HG02870 (cell line): ENCODE results near the gene HEXD.
"Not testable (repeated sequence)": the region's sequence is repeated elsewhere in the genome, so short reads cannot be mapped to it uniquely, and the experiment has no call there.

Experiments
- ATAC-seq: cut with Tn5 transposase; IDR thresholded peaks from one replicate; pipeline ENCODE4 v1.9.1; 2021; ENCODE audit warnings: mild to moderate bottlenecking, moderate library complexity; ENCODE audit not compliant: unreplicated experiment

Gene HEXD

DNA sequence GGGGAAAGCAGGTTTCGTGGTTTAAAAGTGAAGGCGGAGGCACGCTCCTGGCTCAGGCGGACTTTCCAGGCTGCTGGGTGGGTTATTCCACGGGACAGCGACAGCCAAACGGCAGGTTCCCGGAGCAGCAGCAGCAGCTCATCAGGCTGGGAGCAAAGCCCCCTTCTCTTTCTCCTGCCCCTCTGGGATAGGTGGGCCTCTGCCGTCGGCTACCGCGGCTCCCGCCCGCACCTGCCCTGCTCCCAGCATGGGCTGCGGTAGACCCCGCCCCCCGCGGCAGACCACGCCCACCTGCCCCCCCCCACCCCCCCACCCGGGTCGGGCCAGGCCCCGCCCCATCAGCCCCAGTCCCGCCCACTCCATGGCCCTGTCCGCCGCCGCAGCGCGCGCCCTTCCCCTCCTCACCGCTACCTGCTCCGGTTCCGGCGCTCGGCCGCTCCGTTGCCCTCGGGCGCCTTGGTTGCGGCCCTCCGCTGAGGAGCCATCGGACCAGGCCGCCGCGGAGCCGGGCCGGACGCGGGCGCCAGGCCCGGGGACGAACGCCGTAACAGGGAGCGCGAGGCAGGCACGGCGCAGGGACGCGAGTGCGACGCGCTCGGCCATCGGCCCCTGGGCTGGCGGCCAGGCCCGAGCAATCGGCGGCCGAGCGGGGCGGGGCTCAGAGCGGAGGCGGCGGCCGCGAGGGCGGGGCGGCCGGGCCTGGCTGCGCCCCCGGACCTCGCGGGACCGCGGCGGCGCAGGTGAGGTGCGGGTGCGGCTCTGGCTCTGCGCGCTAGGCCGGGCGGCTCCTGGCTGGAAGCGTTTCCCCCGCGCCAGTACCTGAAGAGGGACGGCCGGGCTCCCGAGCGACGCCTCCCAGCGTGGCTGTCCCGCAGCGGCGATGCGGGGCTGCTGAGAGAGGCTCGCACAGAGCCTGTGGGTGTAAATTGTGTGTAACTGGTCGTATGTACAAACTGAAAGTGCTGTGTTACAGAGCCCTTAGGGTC, at the start of gene HEXD, which contains the start of gene OGFOD3:
Gene HEXD, plus strand, starts transcription at position 347 of the 986 bp plus-strand sequence. CDS start 1,453 bp downstream, outside the sequence.
Gene OGFOD3, minus strand, starts transcription at position 586 of the 986 bp plus-strand sequence. Its CDS starts 101 bp downstream, at position 485.
- peak; percentile 87 for ATAC-seq

DNA sequence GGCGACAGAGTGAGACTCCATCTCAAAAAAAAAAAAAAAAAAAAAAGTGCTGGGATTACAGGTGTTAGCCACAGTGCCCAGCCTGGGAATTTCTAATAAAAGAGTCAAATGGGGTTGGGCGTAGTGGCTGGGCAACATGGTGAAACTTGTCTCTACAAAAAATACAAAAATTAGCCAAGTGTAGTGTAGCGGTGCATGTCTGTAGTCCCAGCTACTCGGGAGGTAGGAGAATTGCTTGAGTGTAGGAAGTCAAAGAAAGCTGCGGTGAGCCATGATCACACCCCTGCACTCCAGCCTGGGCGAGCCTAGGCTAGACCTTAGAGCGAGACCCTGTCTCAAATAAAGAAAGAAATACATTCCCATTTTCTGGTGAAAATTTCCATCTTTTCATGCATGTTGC, 48.9 kb upstream of the HEXD start:
- no peak for ATAC-seq

DNA sequence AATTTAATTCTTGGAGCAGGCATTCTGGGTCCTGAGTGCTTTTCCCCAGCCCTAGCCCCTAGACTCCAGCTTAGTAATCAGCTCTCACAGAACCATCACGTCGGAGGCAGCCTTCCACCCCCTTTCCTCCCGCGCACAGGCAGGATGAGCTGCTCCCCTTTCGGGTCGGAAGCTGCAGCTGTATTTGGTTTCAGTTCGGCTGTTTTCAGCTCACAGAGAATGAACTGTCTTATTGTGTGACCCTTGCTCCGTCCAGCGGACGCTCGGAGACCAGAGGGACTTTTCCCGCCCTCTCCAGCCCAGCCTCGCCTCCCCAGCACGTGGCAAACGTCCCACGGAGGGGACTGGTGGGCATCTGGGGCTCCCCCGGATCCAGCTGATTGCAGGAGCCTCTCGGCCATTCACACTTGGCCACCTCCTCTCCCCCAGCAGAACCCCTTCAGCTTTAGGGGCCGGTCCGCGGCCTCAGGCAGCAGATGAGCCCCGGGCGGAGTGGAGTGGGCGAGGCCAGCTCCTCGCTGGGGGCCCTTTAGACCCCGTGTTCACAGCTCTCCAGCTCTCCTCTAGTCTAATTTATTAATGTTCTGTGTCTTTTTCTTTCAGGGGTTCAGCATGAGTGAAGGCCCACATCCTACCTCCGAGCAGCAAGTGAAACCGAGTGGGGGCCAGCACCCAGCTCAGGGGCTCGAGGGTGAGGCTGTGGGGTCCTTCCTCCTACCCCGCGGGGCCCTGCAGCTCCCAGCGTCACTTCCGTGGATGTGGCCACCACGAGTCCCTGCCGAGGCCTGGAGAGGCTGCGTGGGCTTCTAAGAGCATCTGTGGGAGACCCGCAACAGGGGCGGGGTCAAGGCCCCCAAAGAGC, 47.4 kb upstream of the HEXD start:
- no peak for ATAC-seq

DNA sequence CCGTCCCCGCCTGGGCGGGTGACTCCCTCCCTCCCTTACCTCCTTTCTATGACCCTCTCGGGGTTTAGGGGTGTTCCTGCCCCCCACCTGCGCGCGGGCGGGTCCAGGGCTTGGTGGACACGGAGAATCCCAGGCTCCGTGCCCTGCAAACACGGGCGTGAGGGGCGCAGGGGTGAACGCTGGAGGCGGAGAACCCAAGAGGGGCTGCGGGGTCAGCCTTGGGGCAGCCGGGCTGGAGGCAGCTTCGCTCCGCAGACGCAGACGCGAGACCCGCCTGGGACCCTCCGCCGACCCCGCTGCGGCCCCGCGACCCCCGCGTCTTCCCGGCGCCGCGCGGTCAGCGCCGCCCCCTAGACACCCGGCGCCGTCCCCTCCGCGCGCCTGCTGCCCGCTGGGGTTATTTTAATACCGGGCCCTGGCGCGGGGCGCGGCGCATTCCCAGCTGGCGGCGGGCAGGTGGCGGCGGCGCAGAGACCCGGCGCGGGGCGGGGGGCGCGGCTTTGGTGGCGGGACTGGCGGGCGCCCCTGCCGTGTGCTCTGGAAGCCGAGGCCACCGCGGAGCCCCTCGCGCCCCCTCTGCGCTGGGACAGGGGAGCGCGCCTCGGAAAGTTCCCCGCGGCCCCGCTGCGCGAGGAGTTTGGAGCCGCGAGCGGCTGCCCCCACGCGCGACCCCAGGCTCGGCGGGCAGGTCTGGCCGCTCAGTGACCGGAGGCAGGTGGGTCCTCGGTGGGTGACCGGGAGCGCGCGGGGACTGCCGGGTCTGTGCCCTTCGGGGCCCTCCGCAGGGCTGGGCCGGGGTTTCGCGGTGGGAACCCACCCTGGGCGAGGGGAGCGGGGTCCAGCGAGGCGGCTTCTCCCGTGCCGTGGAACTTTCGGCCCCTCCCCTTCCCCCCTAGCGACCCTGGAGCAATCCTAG, 46.6 kb upstream of the HEXD start, which contains the start of gene UTS2R:
Gene UTS2R, plus strand, starts transcription at position 433 of the 916 bp plus-strand sequence. CDS start 2,560 bp downstream, outside the sequence.
- no peak for ATAC-seq

DNA sequence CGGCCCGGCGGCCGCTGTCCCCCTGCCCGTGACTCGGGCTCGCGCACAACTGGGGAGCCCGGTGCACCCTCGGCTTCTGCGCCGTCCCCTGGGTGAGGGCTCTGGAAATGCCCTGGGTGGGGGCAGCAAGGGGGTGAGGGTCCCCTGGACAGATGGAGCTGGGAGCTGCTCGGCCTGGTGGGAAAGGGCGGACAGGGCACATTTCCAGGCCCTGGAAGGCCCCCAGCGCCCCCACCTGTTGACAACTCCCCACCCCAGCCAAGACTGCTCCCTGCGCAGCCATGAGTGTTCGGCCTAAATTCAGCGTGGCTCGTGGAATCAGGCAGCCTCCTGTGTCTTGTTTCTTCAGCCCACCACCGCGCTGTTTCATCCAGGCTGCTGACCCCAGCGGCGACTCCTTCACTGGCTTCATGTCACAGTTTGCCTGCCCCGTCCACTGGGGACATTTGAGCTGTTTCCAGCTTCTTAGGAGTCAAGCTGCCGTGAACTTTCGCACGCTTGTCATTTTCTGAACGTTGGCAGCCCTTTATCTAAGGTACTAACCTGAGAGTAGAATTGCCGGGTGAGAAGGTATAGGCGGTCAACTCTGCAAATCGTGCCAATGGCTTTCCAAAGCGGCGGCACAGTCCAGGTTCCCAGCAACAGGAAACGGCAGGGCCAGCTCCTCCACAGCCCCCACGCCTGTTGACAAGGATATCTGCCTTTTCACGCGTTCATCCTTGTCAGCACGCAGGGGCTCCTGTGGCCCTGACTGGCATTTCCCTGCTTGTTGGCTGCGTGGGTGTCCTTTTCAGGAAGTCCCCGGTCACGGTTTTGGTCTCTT, 45.7 kb upstream of the HEXD start:
- no peak for ATAC-seq

DNA sequence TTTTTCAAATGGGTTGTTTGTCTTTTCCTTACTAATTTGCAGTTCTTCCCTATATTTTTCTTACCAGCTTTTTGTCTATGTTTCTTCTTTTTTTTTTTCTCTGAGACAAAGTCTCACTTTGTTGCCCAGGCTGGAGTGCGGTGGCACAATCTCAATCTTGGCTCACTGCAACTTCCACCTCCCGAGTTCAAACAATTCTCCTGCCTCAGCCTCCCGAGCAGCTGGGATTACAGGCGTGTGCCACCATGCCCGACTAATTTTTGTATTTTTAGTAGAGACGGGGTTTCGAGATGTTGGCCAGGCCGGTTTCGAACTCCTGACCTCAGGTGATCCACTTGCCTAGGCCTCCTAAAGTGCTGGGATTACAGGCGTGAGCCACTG, 45.1 kb upstream of the HEXD start:
- not testable (repeated sequence) for ATAC-seq

DNA sequence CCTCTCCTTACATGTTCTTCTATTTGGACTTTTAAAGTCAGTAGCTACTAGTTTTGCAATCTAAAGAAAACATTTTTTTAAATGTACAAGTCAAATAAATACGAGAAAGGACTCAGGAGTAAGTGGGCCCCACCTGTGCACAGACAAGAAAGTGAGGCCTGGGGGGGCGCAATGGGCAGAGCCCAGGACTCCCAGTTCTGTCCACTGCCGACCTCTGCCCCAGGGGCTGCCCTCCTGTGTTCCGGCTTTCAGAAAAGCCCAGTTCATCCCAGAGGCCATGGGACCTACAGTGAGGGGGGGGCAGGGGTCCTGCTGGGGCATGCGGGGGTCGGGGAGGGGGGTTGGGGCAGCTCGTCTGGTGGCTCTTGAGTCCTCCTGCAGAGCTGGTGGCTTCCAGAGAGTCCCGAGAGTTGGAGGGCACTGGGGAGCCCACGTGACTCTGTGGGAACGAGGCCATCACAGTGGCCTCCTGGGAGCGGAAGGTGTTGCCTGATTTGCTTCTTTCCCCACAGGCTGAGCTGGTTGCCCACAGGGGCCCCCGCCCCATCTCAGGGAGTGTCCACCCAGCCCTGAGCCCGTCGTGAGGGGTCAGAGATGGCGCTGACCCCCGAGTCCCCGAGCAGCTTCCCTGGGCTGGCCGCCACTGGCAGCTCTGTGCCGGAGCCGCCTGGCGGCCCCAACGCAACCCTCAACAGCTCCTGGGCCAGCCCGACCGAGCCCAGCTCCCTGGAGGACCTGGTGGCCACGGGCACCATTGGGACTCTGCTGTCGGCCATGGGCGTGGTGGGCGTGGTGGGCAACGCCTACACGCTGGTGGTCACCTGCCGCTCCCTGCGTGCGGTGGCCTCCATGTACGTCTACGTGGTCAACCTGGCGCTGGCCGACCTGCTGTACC, 44.2 kb upstream of the HEXD start:
- ATAC-seq: no peak

DNA sequence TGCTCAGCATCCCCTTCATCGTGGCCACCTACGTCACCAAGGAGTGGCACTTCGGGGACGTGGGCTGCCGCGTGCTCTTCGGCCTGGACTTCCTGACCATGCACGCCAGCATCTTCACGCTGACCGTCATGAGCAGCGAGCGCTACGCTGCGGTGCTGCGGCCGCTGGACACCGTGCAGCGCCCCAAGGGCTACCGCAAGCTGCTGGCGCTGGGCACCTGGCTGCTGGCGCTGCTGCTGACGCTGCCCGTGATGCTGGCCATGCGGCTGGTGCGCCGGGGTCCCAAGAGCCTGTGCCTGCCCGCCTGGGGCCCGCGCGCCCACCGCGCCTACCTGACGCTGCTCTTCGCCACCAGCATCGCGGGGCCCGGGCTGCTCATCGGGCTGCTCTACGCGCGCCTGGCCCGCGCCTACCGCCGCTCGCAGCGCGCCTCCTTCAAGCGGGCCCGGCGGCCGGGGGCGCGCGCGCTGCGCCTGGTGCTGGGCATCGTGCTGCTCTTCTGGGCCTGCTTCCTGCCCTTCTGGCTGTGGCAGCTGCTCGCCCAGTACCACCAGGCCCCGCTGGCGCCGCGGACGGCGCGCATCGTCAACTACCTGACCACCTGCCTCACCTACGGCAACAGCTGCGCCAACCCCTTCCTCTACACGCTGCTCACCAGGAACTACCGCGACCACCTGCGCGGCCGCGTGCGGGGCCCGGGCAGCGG, 43.4 kb upstream of the HEXD start:
- ATAC-seq: no peak

DNA sequence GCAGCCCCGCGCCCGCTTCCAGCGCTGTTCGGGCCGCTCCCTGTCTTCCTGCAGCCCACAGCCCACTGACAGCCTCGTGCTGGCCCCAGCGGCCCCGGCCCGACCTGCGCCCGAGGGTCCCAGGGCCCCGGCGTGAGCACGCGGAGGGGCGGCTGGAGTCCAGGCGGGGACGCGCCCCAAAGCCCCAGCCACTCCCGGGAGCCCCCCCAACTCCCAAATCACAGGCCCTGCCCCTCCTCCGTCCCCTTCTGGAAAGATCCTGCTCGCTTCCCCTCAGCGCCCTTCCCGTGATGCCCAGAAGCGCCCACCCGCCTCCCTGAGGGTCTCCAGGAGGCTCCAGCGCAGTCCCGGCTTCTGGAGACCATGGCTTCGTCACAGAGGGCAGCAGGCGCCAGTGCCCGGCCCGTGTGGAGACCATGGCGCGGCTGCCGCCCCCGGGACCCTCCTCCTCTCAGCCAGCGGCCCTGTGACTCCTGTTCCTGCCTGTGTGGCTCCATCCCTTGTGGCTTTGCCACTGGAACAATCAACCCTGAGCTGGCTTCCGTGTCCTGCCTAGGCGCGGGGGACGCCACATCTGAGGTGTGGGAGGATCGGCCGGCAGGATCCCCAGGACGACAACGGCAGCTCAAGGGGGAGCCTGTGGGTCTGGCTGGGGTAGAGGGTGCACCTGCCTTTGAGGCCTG, 42.6 kb upstream of the HEXD start:
- ATAC-seq: no peak

DNA sequence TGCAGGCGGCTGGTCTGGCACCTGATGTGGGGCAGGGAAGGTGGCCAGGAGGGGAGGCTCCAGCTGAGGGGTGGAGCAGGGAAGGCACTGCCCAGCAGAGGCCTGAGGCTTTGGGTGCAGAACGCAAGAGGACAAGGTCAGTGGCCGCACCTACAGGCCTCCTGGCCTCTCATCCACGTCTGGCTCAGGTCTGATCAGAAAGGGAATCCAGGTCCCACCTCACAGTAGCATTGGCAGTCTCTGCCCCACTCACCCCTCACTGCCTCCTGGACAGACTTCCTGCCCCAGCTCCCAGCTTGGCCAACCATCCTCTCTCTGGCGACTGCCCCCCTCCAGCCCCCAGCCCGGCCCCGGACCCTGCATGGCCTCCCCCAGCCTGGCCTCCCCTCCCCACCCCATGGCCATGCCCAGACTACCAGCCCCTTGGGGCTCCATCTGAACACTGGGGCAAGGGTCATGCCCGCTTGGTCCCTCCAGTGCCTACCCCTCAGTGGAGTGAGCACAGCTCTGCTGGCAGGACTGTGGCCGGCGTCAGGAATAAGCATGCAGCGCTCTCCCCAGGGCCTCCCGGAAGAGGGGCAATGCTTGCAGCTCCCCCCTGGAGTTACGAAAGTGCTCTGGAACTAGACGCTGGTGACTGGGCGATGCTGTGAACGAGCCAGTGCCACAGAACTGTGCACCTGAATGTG, 42.0 kb upstream of the HEXD start:
- ATAC-seq: no peak

DNA sequence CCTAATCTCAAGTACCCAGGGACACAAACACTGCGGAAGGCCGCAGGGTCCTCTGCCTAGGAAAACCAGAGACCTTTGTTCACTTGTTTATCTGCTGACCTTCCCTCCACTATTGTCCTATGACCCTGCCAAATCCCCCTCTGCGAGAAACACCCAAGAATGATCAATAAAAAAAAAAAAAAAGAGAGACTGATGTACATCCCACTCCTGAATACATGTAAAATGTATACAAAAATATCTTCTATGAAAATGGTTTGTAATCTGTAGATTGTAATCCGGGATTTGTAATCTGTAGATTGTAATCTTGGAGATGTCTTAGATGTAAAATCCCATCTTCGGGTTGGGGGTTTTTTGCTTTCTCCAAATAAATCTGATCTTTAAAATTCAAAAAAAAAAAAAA, 40.9 kb upstream of the HEXD start:
- ATAC-seq: not testable (repeated sequence)

DNA sequence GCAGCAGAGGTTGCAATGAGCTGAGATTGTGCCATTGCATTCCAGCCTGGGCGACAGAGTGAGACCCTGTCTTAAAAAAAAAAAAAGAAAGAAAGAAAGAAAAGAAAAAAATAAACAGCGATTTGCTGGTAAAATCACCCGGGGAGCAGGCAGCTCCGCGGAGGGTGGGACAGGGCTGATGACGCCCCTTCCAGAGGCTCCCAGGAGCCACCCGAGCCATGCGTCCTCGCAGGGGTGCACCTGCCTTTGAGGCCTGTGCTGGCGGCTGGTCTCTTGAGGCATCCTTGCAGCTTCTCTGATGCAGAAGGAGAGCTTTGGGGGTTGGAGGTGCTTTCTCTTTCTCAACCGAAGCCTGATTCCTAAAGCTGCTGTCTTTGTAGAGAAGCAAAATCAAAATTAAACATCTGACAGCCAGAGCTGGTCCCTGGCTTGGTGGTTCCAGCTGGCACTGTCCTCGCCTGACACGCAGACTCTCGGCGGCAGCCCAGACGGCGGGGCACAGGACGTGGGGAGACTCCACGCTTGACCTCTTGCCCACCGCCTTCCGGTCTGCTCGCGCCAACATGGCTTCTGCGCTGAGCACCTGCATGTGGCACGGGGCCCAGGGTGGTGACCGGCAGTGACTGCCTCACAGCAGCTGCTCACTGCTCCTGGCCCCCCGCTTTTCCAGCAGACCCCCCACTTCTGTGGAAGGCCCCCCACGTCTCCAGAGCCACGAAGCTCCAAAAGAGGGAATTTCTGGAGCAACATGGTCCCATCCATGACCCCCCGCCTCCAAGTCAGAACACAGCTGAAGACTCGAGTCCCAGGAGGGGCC, 40.0 kb upstream of the HEXD start:
- ATAC-seq: no peak

DNA sequence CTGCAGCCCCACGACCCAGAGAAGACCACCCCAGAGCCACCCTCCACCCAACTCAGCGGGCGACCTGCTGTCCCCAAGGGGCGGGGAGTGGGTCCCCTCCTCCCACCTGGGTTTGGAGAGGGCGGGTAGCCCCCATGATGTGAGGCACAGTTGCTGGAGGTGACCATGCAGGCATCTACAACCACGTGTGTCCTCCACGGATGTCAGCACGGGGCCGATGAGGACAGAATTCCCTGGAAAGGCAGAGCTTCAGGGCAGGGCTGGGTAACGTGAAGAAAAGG, 39.5 kb upstream of the HEXD start:
- ATAC-seq: no peak

DNA sequence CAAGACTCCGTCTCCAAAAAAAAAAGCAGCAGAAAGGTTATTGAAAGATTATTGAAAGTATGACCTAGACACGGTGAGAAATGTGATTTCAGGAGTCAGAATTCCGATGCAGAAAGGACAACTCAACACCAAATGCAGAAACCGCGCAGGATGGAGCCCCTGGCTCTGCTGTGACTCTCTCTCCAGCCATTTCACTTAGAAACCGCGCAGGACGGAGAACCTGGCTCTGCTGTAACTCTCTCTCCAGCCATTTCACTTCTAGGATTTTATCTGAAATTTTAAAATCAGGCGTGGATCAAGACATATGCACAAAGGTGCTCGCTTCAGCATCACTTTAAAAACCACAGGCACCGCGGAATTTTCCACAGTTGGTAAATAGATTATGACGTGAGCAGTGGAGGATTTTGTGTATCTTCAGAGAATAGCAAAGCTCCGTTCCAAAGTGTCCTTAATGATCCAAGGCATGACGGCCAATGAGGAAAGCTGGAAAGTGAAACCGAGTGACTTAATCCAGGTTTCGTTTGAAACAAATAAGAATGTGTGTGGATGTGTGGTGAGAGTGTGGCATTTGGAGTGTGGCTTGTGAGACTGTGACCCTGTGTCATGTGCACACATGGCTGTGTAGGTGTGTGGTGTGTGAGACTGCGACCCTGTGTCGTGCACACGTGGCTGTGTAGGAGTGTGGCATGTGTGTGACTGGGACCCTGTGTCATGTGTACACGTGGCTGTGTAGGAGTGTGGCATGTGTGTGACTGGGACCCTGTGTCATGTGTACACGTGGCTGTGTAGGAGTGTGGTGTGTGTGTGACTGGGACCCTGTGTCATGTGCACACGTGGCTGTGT, 37.1 kb upstream of the HEXD start:
- ATAC-seq: no peak

DNA sequence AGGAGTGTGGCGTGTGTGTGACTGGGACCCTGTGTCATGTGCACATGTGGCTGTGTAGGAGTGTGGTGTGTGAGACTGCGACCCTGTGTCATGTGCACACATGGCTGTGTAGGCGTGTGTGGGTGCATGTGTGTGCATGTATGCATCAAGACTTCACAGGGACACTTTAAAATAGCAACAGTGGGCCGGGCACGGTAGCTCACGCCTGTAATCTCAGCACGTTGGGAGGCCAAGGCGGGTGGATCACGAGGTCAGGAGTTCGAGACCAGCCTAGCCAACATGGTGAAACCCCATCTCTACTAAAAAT, 36.5 kb upstream of the HEXD start:
- not testable (repeated sequence) for ATAC-seq
